ENCODE measurements around the gene NRIP1.

Gene NRIP1, protein sequence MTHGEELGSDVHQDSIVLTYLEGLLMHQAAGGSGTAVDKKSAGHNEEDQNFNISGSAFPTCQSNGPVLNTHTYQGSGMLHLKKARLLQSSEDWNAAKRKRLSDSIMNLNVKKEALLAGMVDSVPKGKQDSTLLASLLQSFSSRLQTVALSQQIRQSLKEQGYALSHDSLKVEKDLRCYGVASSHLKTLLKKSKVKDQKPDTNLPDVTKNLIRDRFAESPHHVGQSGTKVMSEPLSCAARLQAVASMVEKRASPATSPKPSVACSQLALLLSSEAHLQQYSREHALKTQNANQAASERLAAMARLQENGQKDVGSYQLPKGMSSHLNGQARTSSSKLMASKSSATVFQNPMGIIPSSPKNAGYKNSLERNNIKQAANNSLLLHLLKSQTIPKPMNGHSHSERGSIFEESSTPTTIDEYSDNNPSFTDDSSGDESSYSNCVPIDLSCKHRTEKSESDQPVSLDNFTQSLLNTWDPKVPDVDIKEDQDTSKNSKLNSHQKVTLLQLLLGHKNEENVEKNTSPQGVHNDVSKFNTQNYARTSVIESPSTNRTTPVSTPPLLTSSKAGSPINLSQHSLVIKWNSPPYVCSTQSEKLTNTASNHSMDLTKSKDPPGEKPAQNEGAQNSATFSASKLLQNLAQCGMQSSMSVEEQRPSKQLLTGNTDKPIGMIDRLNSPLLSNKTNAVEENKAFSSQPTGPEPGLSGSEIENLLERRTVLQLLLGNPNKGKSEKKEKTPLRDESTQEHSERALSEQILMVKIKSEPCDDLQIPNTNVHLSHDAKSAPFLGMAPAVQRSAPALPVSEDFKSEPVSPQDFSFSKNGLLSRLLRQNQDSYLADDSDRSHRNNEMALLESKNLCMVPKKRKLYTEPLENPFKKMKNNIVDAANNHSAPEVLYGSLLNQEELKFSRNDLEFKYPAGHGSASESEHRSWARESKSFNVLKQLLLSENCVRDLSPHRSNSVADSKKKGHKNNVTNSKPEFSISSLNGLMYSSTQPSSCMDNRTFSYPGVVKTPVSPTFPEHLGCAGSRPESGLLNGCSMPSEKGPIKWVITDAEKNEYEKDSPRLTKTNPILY (N-terminal part only)

GRCh38 chr21:15064576-15065391 is at the start of gene NRIP1:
Gene NRIP1, minus strand, starts transcription at chr21:15065000. Its CDS starts 96,808 bp downstream, at chr21:14968192.
- peak; percentile 34 for DNase-seq

DNA sequence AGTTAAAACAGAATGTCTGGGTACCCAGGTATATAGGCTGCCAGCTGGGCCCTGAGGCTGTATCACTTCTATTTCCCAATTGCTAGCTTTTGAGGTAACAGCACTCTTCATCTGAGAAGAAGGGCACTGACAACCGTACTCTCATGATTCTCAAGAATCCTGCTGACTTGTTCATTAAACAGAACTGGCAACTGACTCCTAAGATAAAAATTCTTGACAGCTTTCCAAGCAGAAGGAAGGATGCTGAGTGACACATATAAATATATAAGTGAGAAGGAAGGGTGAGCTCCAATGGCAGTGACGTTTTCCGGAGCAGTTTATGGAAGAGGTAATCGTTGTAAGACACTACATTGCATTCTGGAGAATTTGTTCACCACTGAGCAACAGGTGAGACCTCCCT is 48.1 kb upstream of the NRIP1 start:
- no peak for DNase-seq

GRCh38 chr21:15108801-15109200 is 44.0 kb upstream of the NRIP1 start:
- DNase-seq = no peak

- no peak for DNase-seq
Measured at GRCh38 chr21:15104470-15104869, 39.7 kb upstream of the NRIP1 start.

- DNase-seq = no peak
Measured at GRCh38 chr21:15098908-15099307, 34.1 kb upstream of the NRIP1 start.

DNA sequence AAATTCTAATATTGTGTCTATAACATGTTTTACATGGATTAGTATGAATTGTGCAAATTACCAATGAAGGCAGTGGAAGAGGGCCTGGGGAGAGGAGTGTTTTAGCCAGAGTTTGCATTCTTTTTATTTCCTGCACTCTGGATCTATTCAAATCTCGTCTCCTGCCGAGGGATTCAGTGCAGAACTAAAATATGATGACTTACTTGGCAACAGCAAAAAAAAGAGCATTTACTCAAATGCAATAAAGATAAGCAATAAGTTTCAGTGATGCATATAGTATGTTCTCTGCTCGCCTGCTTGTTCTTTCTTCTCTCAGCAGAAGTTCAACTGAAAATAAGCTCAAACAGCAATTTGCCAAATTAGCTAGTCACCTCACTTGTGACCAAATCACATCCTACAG is 33.4 kb upstream of the NRIP1 start:
- DNase-seq = no peak

- no peak for DNase-seq
Measured at GRCh38 chr21:15097580-15097979, 32.8 kb upstream of the NRIP1 start.

DNA sequence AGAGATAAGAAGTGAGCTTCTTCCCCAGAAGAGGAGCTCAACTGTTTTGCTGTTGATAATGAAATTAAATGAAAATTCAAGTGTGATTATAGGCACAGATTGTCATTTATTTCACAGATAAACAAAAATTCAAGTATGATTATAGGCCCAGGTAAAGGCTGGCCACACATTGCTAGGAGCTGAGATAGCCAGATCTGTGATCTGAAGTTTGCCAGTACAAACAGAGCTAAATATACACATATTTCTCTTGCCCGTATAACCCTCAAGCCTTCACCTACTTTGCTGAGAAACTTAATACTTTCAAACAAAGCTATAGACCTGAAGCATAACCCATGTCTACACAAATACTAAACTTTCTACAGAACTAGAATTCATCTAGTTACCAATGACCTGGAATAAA is 31.3 kb upstream of the NRIP1 start:
- no peak for DNase-seq

GRCh38 chr21:15095326-15095725 is 30.5 kb upstream of the NRIP1 start:
- no peak for DNase-seq

- no peak for DNase-seq
Measured at GRCh38 chr21:15094706-15095105, 29.9 kb upstream of the NRIP1 start.

DNA sequence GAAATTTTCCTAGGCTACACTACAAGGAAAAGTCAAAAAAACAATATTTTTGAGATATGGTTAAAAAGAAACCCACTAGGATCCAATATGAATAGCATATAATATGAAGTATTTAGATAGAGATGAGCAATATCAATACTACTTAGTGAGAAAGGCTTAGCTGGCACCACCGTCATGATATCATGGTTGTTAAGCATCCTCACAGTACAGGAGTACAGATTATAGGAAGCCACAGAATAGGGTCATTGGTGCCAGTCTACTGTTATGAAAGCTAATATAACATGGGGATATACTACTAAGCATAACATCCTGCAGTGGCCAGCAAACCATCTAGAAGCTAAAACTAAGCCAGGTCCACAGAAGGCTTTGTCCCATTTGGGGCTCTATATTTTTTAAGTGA is 28.4 kb upstream of the NRIP1 start:
- no peak for DNase-seq

DNA sequence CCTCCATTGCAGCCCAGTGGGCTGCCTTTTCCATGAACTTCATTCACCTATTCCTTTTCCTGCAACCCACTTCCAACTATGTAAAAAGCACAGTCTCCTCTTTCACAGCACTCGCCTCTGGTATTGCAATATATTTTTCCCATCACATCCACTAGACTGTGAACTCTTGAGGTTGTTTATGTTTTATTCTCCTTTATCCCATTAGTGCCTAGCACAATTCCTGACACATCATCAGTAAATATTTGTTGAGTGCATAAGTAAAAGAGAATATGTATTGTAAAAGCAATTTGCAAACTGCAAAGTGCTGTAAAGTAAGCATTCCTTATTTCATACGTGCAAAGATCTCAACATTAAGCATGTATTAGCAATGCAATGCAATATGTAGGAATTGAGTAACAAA is 27.9 kb upstream of the NRIP1 start:
- no peak for DNase-seq

GRCh38 chr21:15090390-15090789 is 25.6 kb upstream of the NRIP1 start:
- no peak for DNase-seq

GRCh38 chr21:15088488-15088887 is 23.7 kb upstream of the NRIP1 start:
- DNase-seq = no peak

DNA sequence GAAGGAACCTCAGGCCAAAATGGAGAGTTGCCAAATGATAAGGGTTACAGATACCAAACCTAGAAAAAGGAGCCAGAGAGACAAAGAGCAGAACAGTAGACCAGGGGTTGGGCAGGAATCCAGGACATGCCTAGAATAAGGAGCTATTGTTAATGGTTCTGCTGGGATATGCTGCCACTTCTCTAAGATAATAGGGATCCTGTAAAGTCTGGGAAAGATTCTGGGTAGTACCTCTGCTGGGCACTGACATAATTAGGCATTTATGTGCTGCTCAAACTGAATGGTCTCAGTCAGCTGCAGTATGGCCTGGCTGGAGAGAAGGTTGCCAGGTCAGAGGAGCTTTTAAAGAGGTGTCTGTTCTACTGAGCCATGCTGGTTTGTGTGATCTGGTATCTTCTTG is 19.9 kb upstream of the NRIP1 start:
- no peak for DNase-seq

DNA sequence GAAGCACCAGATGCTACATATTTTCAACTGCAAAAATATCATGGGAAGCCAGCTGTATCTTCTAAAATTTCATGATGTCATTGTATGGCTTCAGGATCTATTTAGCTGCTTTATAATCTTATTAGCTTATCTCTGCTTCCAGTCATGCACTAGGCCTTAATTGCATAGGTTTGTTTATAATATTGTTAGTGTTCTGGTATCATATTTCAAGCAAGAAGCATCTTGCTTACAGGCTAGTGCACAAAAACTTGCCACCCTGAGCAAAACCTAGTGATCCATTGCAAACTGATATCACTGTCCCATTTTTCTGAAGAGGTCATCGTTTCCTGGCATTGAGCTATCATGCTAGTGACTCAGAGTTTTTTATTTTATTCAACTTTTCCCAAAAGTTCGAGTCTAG is 15.7 kb upstream of the NRIP1 start:
- DNase-seq = peak; percentile 83

DNA sequence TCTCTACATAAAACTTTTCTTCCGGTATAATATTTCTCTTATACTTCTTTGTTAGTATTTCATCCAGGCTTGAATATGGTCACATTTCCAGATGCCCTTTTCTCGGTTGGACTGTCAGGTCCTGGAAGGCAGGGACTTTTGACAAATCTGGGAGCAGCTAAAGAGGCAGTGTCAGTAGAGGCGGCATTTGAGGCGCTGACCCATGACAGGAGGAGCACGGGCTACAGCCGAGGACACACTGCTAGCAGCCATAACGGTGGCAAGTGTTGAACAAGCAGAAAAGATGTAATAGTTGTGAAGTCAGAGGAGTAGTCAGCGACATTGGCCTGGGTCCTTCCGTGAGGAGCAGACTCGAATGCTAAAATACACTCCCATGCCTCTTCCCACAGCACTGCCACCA is 14.5 kb upstream of the NRIP1 start:
- no peak for DNase-seq

DNA sequence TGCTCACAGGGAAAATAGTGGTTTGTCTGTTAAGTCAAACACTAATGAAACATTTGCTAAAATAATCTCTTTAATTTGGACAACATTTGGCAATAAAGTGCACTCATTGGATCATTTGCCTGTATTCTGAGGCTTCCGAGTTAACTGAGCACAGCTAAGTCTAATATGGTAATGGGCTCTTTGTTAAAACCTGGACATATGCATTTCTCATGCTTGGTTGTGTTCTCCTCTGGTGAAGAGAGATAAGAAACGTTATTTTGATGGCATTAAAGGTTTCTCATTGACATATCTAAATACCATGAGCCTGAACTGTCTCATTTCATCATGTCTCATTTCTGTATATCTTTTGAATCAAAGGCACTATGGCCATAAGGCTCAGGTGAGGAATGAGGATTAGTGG is 13.4 kb upstream of the NRIP1 start:
- DNase-seq = peak; percentile 69

DNA sequence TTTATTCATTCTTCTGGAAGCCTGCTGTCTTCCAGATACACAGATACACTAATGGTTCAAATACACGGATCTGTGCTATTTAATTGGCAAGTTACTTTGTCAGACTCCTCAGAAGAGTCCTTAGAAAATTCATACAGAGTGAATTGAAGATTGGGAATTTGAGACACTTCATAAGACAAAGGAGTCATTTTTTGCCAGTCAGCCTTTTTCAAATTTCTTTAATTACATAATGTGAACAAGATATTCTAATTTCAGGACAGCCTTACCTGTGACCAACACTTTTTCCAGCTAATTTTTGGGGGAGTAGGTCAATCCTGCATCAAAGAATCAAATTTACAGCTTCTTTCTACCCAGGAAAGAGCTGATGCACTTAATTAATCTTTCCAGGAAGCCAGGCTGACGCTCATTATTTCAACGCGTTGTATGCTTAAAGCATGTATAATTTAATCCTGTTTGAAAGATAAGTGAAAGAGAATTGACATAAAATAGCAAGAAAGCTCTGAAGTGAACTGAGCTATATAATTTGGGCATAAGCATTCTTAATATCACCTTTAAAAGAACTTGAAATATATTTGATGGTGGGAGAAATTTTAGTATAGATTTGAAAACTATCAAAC is 12.8 kb upstream of the NRIP1 start:
- peak; percentile 38 for DNase-seq

GRCh38 chr21:15076730-15077129 is 11.9 kb upstream of the NRIP1 start:
- DNase-seq = no peak

DNA sequence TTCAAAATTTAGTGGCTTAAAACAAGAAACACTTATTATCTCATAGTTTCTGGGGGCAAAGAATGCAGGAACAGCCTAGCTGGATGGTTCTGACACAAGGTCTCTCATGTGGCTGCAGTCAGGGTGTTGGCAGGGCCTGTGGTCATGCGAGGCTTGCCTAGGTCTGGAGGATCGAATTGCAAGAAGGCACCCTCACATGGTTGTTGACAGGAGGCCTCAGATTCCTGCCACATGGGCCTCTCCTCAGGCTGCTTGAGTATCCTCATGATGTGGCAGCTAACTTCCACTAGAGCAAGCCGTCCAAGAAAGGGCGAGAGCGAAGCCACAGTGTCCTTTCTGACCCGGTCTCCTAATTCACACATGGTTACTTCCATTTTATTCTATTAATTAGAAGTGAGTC is 6.2 kb upstream of the NRIP1 start:
- DNase-seq = no peak

GRCh38 chr21:15066123-15066575 is 1.3 kb upstream of the NRIP1 start:
- DNase-seq = no peak
